Calu3 (cell line): ENCODE measurements around the gene PON1. TPM values are rescaled to one million over a fixed set of nuclear protein-coding genes. Genes with fewer than 3 reads are reported as not detected.

Source experiments
- BruUV-seq: library from RNA; stranded (reverse); fragments of 400-500 nt; replicated peaks from 2 replicates; lab custom pipeline; 2021; lab: Mats Ljungman, UMichigan
- CTCF ChIA-PET: fragments of 300-600 bp; sonication (Branson Sonifier 250); formaldehyde crosslinking; loops from one replicate; lab custom pipeline; 2022; ENCODE audit warnings: antibody characterized with exemption; lab: Charles Lee
- DNase-seq: peaks from one replicate; pipeline ENCODE4 v3.0.0; 2022
- H3K27ac Mint-ChIP-seq: one replicate; pipeline ENCODE4 v1.8.0; 2022; ENCODE audit warnings: mixed read lengths; ENCODE audit not compliant: unreplicated experiment
- H3K27me3 Mint-ChIP-seq: one replicate; pipeline ENCODE4 v1.8.0; 2022; ENCODE audit warnings: mixed read lengths; ENCODE audit not compliant: unreplicated experiment
- H3K36me3 Mint-ChIP-seq: one replicate; pipeline ENCODE4 v1.8.0; 2022; ENCODE audit warnings: mild to moderate bottlenecking, moderate library complexity, mixed read lengths; ENCODE audit not compliant: insufficient read depth, unreplicated experiment
- H3K4me1 Mint-ChIP-seq: one replicate; pipeline ENCODE4 v1.8.0; 2022; ENCODE audit warnings: mild to moderate bottlenecking, low read depth, mixed read lengths; ENCODE audit not compliant: unreplicated experiment
- H3K4me3 Mint-ChIP-seq: one replicate; pipeline ENCODE4 v1.8.0; 2022; ENCODE audit warnings: mild to moderate bottlenecking, low read depth, moderate library complexity, mixed read lengths; ENCODE audit not compliant: unreplicated experiment
- H3K9me3 Mint-ChIP-seq: one replicate; pipeline ENCODE4 v1.8.0; 2022; ENCODE audit warnings: low read depth, mixed read lengths; ENCODE audit not compliant: unreplicated experiment
- intact Hi-C: fragments of 100-400 bp; cut with micrococcal nuclease; formaldehyde crosslinking; loops from one replicate; pipeline ENCODE4 v1.10.0; 2022; ENCODE audit not compliant: unreplicated experiment
- total RNA-seq: library from RNA; stranded (reverse); gene quantifications from 2 replicates; pipeline ENCODE4 v1.2.3, GENCODE V29; 2022
- TF ChIP-seq, protein P1 (sequence below): fragments of 200-600 bp; IDR thresholded peaks from one replicate; pipeline ENCODE4 v1.8.0; 2022; ENCODE audit warnings: antibody characterized with exemption; ENCODE audit not compliant: unreplicated experiment

The PON1 gene
- total RNA-seq, 1 experiment from 2014 or later: not detected

DNA sequence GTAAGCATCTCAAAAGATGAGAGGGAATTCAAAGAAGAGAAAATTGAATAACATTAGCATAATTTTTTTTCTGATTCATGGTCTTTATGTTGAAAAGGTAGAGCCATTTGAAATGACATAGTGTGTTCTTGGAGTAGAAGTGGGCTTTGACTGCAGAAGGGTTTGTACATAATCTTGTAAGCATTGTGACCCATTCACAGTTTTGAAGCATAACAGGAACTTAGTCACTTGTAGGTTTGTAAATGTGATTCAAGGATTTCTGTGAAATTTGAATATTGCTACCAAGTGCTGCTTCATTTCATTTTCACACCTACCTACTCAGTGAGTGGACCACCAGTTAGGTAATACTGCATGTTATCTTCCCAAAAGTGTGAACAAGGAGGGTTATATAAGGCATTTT lies 68.6 kb downstream of the PON1 start:
- H3K27ac Mint-ChIP-seq: no peak overlapping the region
- intact Hi-C loops: no loop called here
- H3K9me3 Mint-ChIP-seq: no peaks in the 10 kb centered on the region
- DNase-seq: no peak
- CTCF ChIA-PET: no interaction called here
- no TSS peak for BruUV-seq
- no peaks in the 10 kb centered on the region for H3K4me1 Mint-ChIP-seq
- no peak overlapping the region for H3K4me3 Mint-ChIP-seq
- TF ChIP-seq, protein P1, sequence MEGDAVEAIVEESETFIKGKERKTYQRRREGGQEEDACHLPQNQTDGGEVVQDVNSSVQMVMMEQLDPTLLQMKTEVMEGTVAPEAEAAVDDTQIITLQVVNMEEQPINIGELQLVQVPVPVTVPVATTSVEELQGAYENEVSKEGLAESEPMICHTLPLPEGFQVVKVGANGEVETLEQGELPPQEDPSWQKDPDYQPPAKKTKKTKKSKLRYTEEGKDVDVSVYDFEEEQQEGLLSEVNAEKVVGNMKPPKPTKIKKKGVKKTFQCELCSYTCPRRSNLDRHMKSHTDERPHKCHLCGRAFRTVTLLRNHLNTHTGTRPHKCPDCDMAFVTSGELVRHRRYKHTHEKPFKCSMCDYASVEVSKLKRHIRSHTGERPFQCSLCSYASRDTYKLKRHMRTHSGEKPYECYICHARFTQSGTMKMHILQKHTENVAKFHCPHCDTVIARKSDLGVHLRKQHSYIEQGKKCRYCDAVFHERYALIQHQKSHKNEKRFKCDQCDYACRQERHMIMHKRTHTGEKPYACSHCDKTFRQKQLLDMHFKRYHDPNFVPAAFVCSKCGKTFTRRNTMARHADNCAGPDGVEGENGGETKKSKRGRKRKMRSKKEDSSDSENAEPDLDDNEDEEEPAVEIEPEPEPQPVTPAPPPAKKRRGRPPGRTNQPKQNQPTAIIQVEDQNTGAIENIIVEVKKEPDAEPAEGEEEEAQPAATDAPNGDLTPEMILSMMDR: no peak
- no peaks in the 10 kb centered on the region for H3K27me3 Mint-ChIP-seq
- no peaks in the 10 kb centered on the region for H3K36me3 Mint-ChIP-seq

DNA sequence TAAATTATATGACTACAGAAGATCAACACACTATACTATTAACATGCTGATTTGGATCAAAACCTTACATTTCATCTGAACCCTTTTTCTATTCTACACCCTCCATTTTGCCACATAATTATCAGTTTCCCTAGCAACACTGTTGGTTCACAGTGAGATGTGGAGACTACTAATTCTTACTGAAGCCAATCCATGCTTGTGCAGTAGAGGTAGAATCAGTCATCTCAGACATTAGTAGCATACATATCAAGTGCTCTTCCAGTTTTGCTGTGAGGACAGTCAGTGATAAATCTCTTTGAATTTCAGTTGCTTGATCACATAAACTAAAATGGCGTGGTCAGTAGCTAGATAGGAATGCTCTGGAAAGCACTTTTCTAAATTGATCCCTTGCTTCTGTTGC lies 70.3 kb downstream of the PON1 start:
- Mint-ChIP-seq H3K27ac (no peak overlapping the region), H3K4me3 (no peak overlapping the region)

DNA sequence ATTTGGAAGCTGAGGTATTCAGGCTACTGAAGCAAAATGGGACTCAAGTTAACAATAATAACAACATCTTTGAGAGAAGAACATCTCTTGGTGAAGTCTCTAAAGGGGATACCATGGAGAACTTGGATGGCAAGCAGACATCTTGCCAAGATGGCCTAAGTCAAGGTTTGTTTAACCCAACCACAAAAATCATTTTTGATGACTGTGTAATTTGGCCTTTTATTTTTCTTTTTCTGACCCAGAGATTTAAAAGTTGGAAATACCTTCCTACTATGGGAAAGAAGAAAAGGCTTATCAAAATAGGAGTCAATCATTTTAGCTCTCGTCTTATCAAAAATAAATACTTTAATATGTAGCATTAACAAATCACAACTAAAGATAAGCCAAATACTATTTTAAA lies 72.4 kb downstream of the PON1 start:
- Mint-ChIP-seq H3K4me1 (no peaks in the 10 kb centered on the region), H3K9me3 (no peaks in the 10 kb centered on the region), H3K4me3 (no peak overlapping the region), H3K27ac (no peak overlapping the region), H3K27me3 (no peaks in the 10 kb centered on the region), H3K36me3 (no peaks in the 10 kb centered on the region)
- no peak for DNase-seq
- intact Hi-C loops: no loop called here
- CTCF ChIA-PET: no interaction called here
- no TSS peak for BruUV-seq
- TF ChIP-seq, protein P1: no peak

More for the DNA sequence above, 70.3 kb downstream of the PON1 start:
- TF ChIP-seq, protein P1: no peak
- intact Hi-C loops: no loop called here
- no peaks in the 10 kb centered on the region for H3K36me3 Mint-ChIP-seq
- no peak for DNase-seq
- H3K27me3 Mint-ChIP-seq: no peaks in the 10 kb centered on the region
- BruUV-seq: no TSS peak
- CTCF ChIA-PET: no interaction called here
- no peaks in the 10 kb centered on the region for H3K9me3 Mint-ChIP-seq
- H3K4me1 Mint-ChIP-seq: no peaks in the 10 kb centered on the region

DNA sequence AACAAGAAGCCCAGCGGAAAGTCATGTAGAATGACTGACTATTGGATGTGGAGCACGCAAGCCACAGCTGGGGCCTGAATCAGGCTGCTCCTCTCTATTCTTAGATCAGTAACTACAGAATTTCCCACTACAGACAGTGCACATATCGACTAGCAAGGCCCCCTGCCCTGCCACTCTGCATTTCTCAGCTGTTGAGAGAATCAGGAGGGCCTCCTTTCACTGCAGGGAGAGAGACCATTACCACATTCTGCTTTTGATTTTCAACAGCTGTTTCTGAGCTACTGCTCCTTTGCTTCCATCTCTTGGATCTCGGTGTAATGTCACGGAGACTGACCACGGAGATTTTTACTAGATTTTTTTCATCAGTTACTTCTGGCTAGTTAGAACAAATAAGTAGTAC lies 73.8 kb downstream of the PON1 start:
- intact Hi-C loops: no loop called here
- Mint-ChIP-seq H3K4me3 (no peak overlapping the region), H3K27me3 (no peaks in the 10 kb centered on the region), H3K27ac (no peak overlapping the region), H3K4me1 (no peaks in the 10 kb centered on the region), H3K9me3 (no peaks in the 10 kb centered on the region), H3K36me3 (no peaks in the 10 kb centered on the region)
- no TSS peak for BruUV-seq
- CTCF ChIA-PET: no interaction called here
- TF ChIP-seq, protein P1: no peak
- no peak for DNase-seq

Other genes with a start within 250 kb of the PON1 start
- gene PON3, start 71.8 kb upstream of the PON1 start, total RNA-seq: 5.3 and 6.5 TPM in 2 replicates
- 73.7 and 79.6 TPM in 2 replicates for gene PON2, start 110.5 kb upstream of the PON1 start, total RNA-seq
- gene ASB4, start 161.4 kb upstream of the PON1 start, total RNA-seq: 0.47 TPM in 1 of 2 replicates, not detected in the other